SK-N-SH (cell line): ENCODE data around the gene TMPRSS6.

Source experiments
- CTCF ChIP-seq: fragments of 200-600 bp; sonication (generic); IDR thresholded peaks from 2 replicates; pipeline ENCODE4 v1.6.1; 2017; ENCODE audit warnings: antibody characterized with exemption, mild to moderate bottlenecking, moderate library complexity
- USF2 ChIP-seq: fragments of 150-350 bp; IDR thresholded peaks from 2 replicates; pipeline ENCODE4 v1.6.1; 2017; ENCODE audit warnings: antibody characterized with exemption, low read length, low read depth, borderline replicate concordance
- YY1 ChIP-seq: IDR thresholded peaks from 2 replicates; pipeline ENCODE4 v1.4.0; 2012; ENCODE audit warnings: low read depth, mild to moderate bottlenecking

GRCh38 chr22:37074537-37074936, 35.0 kb downstream of the TMPRSS6 start:
- TF ChIP-seq USF2 (no peak), CTCF (no peak), YY1 (no peak)
